ENCODE data around the gene MUC6.

Gene MUC6

GRCh38 chr11:1008001-1008802 lies 28.3 kb downstream of the MUC6 start:
- no peak for DNase-seq (ENCODE audit: low read depth)

GRCh38 chr11:1007279-1007678 lies 29.2 kb downstream of the MUC6 start:
- no peak for DNase-seq (ENCODE audit: low read depth)

GRCh38 chr11:1006762-1007161 lies 29.8 kb downstream of the MUC6 start:
- DNase-seq (ENCODE audit: low read depth) = no peak

- no peak for DNase-seq (ENCODE audit: low read depth)
These were observed 30.6 kb downstream of the MUC6 start for GRCh38 chr11:1005928-1006327.

- DNase-seq (ENCODE audit: low read depth) = no peak
These were observed 33.4 kb downstream of the MUC6 start for GRCh38 chr11:1003159-1003558.

- no peak for DNase-seq (ENCODE audit: low read depth)
These were observed 34.0 kb downstream of the MUC6 start for GRCh38 chr11:1002406-1002984.

GRCh38 chr11:1001617-1002405 lies 34.7 kb downstream of the MUC6 start:
- no peak for DNase-seq (ENCODE audit: low read depth)

GRCh38 chr11:1000357-1001278 lies 35.9 kb downstream of the MUC6 start:
- DNase-seq (ENCODE audit: low read depth) = no peak

- DNase-seq (ENCODE audit: low read depth) = no peak
These were observed 37.5 kb downstream of the MUC6 start for GRCh38 chr11:999009-999408.

GRCh38 chr11:997907-998306 lies 38.6 kb downstream of the MUC6 start:
- DNase-seq (ENCODE audit: low read depth) = no peak

GRCh38 chr11:996681-997080 lies 39.8 kb downstream of the MUC6 start:
- no peak for DNase-seq (ENCODE audit: low read depth)

- no peak for DNase-seq (ENCODE audit: low read depth)
These were observed 40.6 kb downstream of the MUC6 start for GRCh38 chr11:995752-996420.

GRCh38 chr11:995044-995751 lies 41.3 kb downstream of the MUC6 start:
- DNase-seq (ENCODE audit: low read depth) = no peak

- DNase-seq (ENCODE audit: low read depth) = no peak
These were observed 42.8 kb downstream of the MUC6 start for GRCh38 chr11:993632-994167.

GRCh38 chr11:992577-992976 lies 43.9 kb downstream of the MUC6 start:
- DNase-seq (ENCODE audit: low read depth) = no peak

- no peak for DNase-seq (ENCODE audit: low read depth)
These were observed 44.7 kb downstream of the MUC6 start for GRCh38 chr11:991711-992307.

GRCh38 chr11:991034-991433 lies 45.5 kb downstream of the MUC6 start:
- DNase-seq (ENCODE audit: low read depth) = no peak

GRCh38 chr11:990101-990500 lies 46.4 kb downstream of the MUC6 start:
- no peak for DNase-seq (ENCODE audit: low read depth)

GRCh38 chr11:987671-988070 lies 48.8 kb downstream of the MUC6 start:
- DNase-seq (ENCODE audit: low read depth) = no peak

GRCh38 chr11:986952-987305 lies 49.6 kb downstream of the MUC6 start:
- no peak for DNase-seq (ENCODE audit: low read depth)

Measured in activated T-helper 9 cell treated with anti-CD3 and anti-CD28 coated beads, Interleukin-2, amount 50 U/mL, for 16 hours (primary cell).